Natural killer cell (primary cell): ENCODE measurements around the gene TULP1. TPM values are rescaled to one million over a fixed set of nuclear protein-coding genes. Genes with fewer than 3 reads are reported as not detected.
"Not testable (repeated sequence)": the region's sequence is repeated elsewhere in the genome, so short reads cannot be mapped to it uniquely, and the experiment has no call there.

Experiments used
- ATAC-seq, 3 donors: fragments of 150-1000 bp in 2 of 3; fragments of 200-7000 bp in 1 of 3; cut with Tn5 transposase; 1 replicate in 1 of 3; 2 replicates in 2 of 3; pipeline ENCODE4 v1.10.0; 2021; ENCODE audit warnings: mild to moderate bottlenecking in 2 of 3, moderate library complexity in 2 of 3
- DNase-seq, 2 donors: peaks; one replicate each; pipeline versions ENCODE4 v3.0.0 to v3.0.0-alpha.2; 2013 to 2021; ENCODE audit warnings: mixed read lengths in 1 of 2
- H3K27ac ChIP-seq: one replicate; pipeline ENCODE4 v1.5.1; 2013; ENCODE audit warnings: mild to moderate bottlenecking, low read length
- H3K27me3 ChIP-seq: one replicate; pipeline ENCODE4 v1.6.1; 2013; ENCODE audit warnings: low read length; ENCODE audit not compliant: control insufficient read depth, insufficient read depth
- H3K36me3 ChIP-seq: one replicate; pipeline ENCODE4 v1.6.1; 2013; ENCODE audit warnings: low read length; ENCODE audit not compliant: control insufficient read depth, insufficient read depth
- H3K4me1 ChIP-seq: one replicate; pipeline ENCODE4 v1.6.1; 2013; ENCODE audit warnings: low read length; ENCODE audit not compliant: control insufficient read depth, insufficient read depth
- H3K4me3 ChIP-seq: one replicate; pipeline ENCODE4 v1.5.1; 2013; ENCODE audit warnings: low read length
- H3K9me3 ChIP-seq: one replicate; pipeline ENCODE4 v1.6.1; 2013; ENCODE audit warnings: low read length; ENCODE audit not compliant: control insufficient read depth, insufficient read depth
- H3K27ac Mint-ChIP-seq, 2 donors: one replicate each; pipeline ENCODE4 v1.8.0; 2022; ENCODE audit warnings: mild to moderate bottlenecking in 2 of 2, mixed read lengths in 2 of 2, moderate library complexity in 1 of 2
- H3K27me3 Mint-ChIP-seq, 2 donors: one replicate each; pipeline ENCODE4 v1.8.0; 2022; ENCODE audit warnings: low read depth in 2 of 2, mixed read lengths in 2 of 2
- H3K36me3 Mint-ChIP-seq: one replicate; pipeline ENCODE4 v1.8.0; 2022; ENCODE audit warnings: mixed read lengths
- H3K4me1 Mint-ChIP-seq, 2 donors: one replicate each; pipeline ENCODE4 v1.8.0; 2022; ENCODE audit warnings: mixed read lengths in 2 of 2
- H3K4me3 Mint-ChIP-seq: one replicate; pipeline ENCODE4 v1.8.0; 2022; ENCODE audit warnings: mild to moderate bottlenecking, moderate library complexity, mixed read lengths
- H3K9me3 Mint-ChIP-seq, 2 donors: one replicate each; pipeline ENCODE4 v1.8.0; 2022; ENCODE audit warnings: mixed read lengths in 2 of 2
- WGBS: methylation state at CpG from one replicate; pipeline ENCODE4 v1.1.7; 2013; ENCODE audit warnings: missing lambda C conversion rate; ENCODE audit not compliant: insufficient coverage; 5-methylcytosine and 5-hydroxymethylcytosine counted together
- intact Hi-C: fragments of 100-400 bp; cut with micrococcal nuclease; formaldehyde crosslinking; loops from one replicate; pipeline ENCODE4 v1.14.2; 2022
- total RNA-seq, 4 donors: library from RNA; stranded (reverse); fragments of 120-200 nt in 1 of 4; gene quantifications; one replicate each; pipeline versions ENCODE4 v1.2.3 to v1.2.4, GENCODE V29; 2013 to 2022
- TF ChIP-seq, protein P1 (sequence below): fragments of 200-600 bp; IDR thresholded peaks from one replicate; pipeline ENCODE4 v1.8.0; 2022; ENCODE audit warnings: antibody characterized with exemption

TULP1 gene
- total RNA-seq, 3 donors from 2014 or later (not counting 1 experiment from before 2014, with no cell fraction given) = not detected

DNA sequence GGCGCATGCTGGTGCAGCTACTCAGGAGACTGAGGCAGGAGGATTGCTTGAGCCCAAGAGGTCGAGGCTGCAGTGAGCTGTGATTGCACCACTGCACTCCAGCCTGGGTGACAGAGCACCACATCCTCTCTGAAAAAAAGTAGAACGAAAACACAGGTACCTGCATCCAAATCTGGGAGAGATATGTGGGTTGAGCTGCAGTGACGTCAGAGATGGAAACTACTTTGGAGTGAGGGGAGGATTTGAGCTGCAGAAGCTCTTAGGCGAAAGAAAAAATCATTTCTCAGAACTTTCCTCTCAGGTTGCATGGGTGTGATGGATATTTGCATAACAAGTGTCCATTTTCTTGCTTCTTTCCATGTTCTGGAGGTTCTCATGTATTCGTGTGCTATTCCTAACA, 4.0 kb upstream of the TULP1 start:
- TF ChIP-seq, protein P1, sequence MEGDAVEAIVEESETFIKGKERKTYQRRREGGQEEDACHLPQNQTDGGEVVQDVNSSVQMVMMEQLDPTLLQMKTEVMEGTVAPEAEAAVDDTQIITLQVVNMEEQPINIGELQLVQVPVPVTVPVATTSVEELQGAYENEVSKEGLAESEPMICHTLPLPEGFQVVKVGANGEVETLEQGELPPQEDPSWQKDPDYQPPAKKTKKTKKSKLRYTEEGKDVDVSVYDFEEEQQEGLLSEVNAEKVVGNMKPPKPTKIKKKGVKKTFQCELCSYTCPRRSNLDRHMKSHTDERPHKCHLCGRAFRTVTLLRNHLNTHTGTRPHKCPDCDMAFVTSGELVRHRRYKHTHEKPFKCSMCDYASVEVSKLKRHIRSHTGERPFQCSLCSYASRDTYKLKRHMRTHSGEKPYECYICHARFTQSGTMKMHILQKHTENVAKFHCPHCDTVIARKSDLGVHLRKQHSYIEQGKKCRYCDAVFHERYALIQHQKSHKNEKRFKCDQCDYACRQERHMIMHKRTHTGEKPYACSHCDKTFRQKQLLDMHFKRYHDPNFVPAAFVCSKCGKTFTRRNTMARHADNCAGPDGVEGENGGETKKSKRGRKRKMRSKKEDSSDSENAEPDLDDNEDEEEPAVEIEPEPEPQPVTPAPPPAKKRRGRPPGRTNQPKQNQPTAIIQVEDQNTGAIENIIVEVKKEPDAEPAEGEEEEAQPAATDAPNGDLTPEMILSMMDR = no peak
- no peaks in the 10 kb centered on the region for H3K27me3 ChIP-seq
- Mint-ChIP-seq H3K9me3 (no peaks in the 10 kb centered on the region), H3K27ac (no peak overlapping the region), H3K27me3 (peaks cover 0 to 10% of the 10 kb centered on the region in 2 donors), H3K36me3 (no peaks in the 10 kb centered on the region), H3K4me1 (peaks cover 9 to 20% of the 10 kb centered on the region in 2 donors), H3K4me3 (no peak overlapping the region)
- H3K4me3 ChIP-seq = no peak overlapping the region
- H3K4me1 ChIP-seq = peaks cover 18% of the 10 kb centered on the region
- ATAC-seq (no peak), DNase-seq (no peak)
- no peaks in the 10 kb centered on the region for H3K9me3 ChIP-seq
- H3K27ac ChIP-seq = no peak overlapping the region
- 62% methylated on average over 6 of the region's 6 CpGs for WGBS
- no peaks in the 10 kb centered on the region for H3K36me3 ChIP-seq
- intact Hi-C loops = no loop called here

DNA sequence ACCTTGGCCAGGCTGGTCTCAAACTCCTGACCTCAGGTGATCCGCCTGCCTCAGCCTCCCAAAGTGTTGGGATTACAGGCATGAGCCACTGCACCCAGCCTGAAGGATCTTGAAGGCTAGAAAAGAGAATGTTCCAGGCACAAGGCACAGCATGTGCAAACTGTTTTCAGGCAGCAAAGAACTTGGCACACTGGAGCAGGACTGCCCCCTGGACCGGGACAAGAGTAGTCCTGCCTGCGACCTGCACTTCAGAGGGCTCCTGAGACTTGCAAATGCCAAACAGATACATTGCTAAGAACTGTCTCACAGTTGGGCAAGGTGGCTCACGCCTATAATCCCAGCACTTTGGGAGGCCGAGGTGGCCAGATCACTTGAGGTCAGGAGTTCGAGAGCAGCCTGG, 3.2 kb upstream of the TULP1 start:
- H3K27ac Mint-ChIP-seq, H3K27ac ChIP-seq, ATAC-seq, H3K4me3 ChIP-seq, H3K4me3 Mint-ChIP-seq, H3K36me3 Mint-ChIP-seq, intact Hi-C loops, H3K9me3 ChIP-seq, H3K27me3 ChIP-seq, H3K36me3 ChIP-seq, DNase-seq, H3K9me3 Mint-ChIP-seq: not testable (repeated sequence)
- Mint-ChIP-seq H3K27me3 (peaks cover 6 to 17% of the 10 kb centered on the region in 2 donors), H3K4me1 (peaks cover 3 to 22% of the 10 kb centered on the region in 2 donors)
- 84% methylated on average over 6 of the region's 6 CpGs for WGBS
- peaks cover 14% of the 10 kb centered on the region for H3K4me1 ChIP-seq

DNA sequence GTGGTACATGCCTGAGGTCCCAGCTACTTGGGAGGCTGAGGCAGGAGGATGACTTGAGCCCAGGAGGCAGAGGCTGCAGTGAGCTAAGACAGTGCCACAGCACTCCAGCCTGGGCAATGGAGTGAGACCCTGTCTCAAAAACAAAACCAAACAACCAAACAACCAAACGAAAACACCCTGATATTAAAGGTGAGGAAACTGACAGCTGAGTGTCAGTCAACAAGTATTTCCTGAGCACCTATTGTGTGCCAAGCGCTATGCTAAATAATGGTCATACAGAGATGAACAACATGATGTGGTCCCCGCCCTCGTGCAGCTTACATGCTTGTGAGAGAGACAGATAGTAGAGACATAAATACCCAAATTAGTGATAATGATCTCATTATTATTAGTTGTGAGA, 1.9 kb upstream of the TULP1 start:
- peaks cover 0 to 21% of the 10 kb centered on the region in 2 donors for H3K4me1 Mint-ChIP-seq
- H3K27me3 Mint-ChIP-seq = peaks cover 8 to 26% of the 10 kb centered on the region in 2 donors
- 83% methylated on average over 3 of the region's 4 CpGs for WGBS
- ATAC-seq (no peak), DNase-seq (no peak)
- H3K4me1 ChIP-seq = peaks cover 8% of the 10 kb centered on the region
- no peaks in the 10 kb centered on the region for H3K36me3 Mint-ChIP-seq
- no peak overlapping the region for H3K4me3 ChIP-seq
- TF ChIP-seq, protein P1 = no peak
- H3K27ac Mint-ChIP-seq = no peak overlapping the region
- intact Hi-C loops = no loop called here
- H3K27ac ChIP-seq = no peak overlapping the region
- H3K36me3 ChIP-seq = no peaks in the 10 kb centered on the region
- no peaks in the 10 kb centered on the region for H3K9me3 Mint-ChIP-seq
- no peaks in the 10 kb centered on the region for H3K9me3 ChIP-seq
- H3K4me3 Mint-ChIP-seq = no peak overlapping the region
- H3K27me3 ChIP-seq = peaks cover 10% of the 10 kb centered on the region

DNA sequence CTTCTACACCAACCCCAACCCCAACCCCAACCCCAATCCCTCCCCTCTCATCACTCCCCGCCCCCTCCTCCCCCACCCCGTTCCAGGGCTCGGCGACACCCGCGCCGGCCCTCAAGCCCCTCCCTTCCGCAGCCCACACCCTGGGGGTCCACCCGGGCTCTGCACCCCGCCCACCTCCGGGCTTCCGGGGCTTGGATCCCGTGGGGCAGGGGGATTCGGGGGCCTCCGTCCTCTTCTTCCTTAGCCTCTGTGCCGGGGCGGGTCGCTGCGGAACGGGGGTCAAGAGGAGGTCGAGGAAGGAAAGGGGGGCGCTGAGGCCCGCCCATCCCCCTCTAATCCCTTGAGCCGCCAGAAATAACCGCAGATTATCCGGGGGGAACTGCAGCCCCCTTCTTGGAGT, 690 bp downstream of the TULP1 start:
- H3K9me3 ChIP-seq = no peaks in the 10 kb centered on the region
- no peaks in the 10 kb centered on the region for H3K36me3 ChIP-seq
- H3K36me3 Mint-ChIP-seq = no peaks in the 10 kb centered on the region
- no peaks in the 10 kb centered on the region for H3K9me3 Mint-ChIP-seq
- ATAC-seq = no peak
- peaks cover 8% of the 10 kb centered on the region for H3K4me1 ChIP-seq
- TF ChIP-seq, protein P1 = no peak
- WGBS = 14% methylated on average over 25 of the region's 26 CpGs
- no peak overlapping the region for H3K27ac ChIP-seq
- H3K4me3 ChIP-seq = no peak overlapping the region
- peaks cover 10% of the 10 kb centered on the region for H3K27me3 ChIP-seq
- DNase-seq = no peak
- peaks cover 8 to 30% of the 10 kb centered on the region in 2 donors for H3K27me3 Mint-ChIP-seq
- H3K4me1 Mint-ChIP-seq = peaks cover 0 to 18% of the 10 kb centered on the region in 2 donors
- H3K4me3 Mint-ChIP-seq = no peak overlapping the region
- H3K27ac Mint-ChIP-seq = no peak overlapping the region
- intact Hi-C loops = no loop called here
